ENCODE data around the gene FAM72C. TPM values are rescaled to one million over a fixed set of nuclear protein-coding genes. Genes with fewer than 3 reads are reported as not detected.
"Not testable (repeated sequence)": the region's sequence is repeated elsewhere in the genome, so short reads cannot be mapped to it uniquely, and the experiment has no call there.

FAM72C gene
- total and polyA plus RNA-seq, 10 of the 15 experiments (the other 5 are each of a cell fraction or from before 2014, with no cell fraction given) = 1.9 to 21.4 (median 9.8) TPM

GRCh38 chr1:143944576-143945240, 27.1 kb downstream of the FAM72C start:
- BruUV-seq (replicated peaks); FAIRE-seq; H3K9ac ChIP-seq (ENCODE audit: control insufficient read depth, insufficient read depth, low read length); H4K20me1 ChIP-seq (ENCODE audit: control insufficient read depth, insufficient read depth); ATAC-seq; SMC1A ChIA-PET (ENCODE audit: uncharacterized antibody, unreplicated experiment); RAD21 ChIA-PET (ENCODE audit: unreplicated experiment); POLR2A ChIA-PET; H3K27me3 ChIP-seq (replicated peaks in 1 of 2; ENCODE audit: control insufficient read depth in 2 of 2, insufficient read depth in 2 of 2, low read length in 1 of 2); H2AFZ ChIP-seq (ENCODE audit: control insufficient read depth, low read depth, low read length); H3K4me1 ChIP-seq (ENCODE audit: control insufficient read depth, insufficient read depth, low read length); in situ Hi-C loops (cut with MboI); H3K79me2 ChIP-seq (ENCODE audit: control insufficient read depth, insufficient read depth, low read length); H3K4me3 ChIP-seq; H3K27ac ChIP-seq (ENCODE audit: control insufficient read depth, insufficient read depth); DNase-seq (ENCODE audit: low read depth, low spot score); H3K9me3 ChIP-seq (replicated peaks; ENCODE audit: control insufficient read depth, insufficient read depth, low read length); H3K36me3 ChIP-seq (ENCODE audit: control insufficient read depth in 2 of 2, insufficient read depth in 2 of 2, low read length in 1 of 2); CTCF ChIA-PET; intact Hi-C loops (cut with micrococcal nuclease; ENCODE audit: unreplicated experiment); H3K4me2 ChIP-seq (ENCODE audit: control insufficient read depth, insufficient read depth): not testable (repeated sequence)
- no CpG with 5 or more reads among the region's 5 CpGs for WGBS (ENCODE audit: insufficient coverage, insufficient replicate concordance, low lambda C conversion rate, missing lambda C conversion rate)

- RAD21 ChIA-PET (ENCODE audit: unreplicated experiment); H4K20me1 ChIP-seq (ENCODE audit: control insufficient read depth, insufficient read depth); BruUV-seq (replicated peaks); ATAC-seq; DNase-seq (ENCODE audit: low read depth, low spot score); H3K4me1 ChIP-seq (ENCODE audit: control insufficient read depth, insufficient read depth, low read length); SMC1A ChIA-PET (ENCODE audit: uncharacterized antibody, unreplicated experiment); H3K36me3 ChIP-seq (ENCODE audit: control insufficient read depth in 2 of 2, insufficient read depth in 2 of 2, low read length in 1 of 2); H2AFZ ChIP-seq (ENCODE audit: control insufficient read depth, low read depth, low read length); H3K4me3 ChIP-seq; H3K9ac ChIP-seq (ENCODE audit: control insufficient read depth, insufficient read depth, low read length); POLR2A ChIA-PET; CTCF ChIA-PET; H3K4me2 ChIP-seq (ENCODE audit: control insufficient read depth, insufficient read depth); intact Hi-C loops (cut with micrococcal nuclease; ENCODE audit: unreplicated experiment); H3K27me3 ChIP-seq (replicated peaks in 1 of 2; ENCODE audit: control insufficient read depth in 2 of 2, insufficient read depth in 2 of 2, low read length in 1 of 2); in situ Hi-C loops (cut with MboI); H3K27ac ChIP-seq (ENCODE audit: control insufficient read depth, insufficient read depth); FAIRE-seq; H3K79me2 ChIP-seq (ENCODE audit: control insufficient read depth, insufficient read depth, low read length); H3K9me3 ChIP-seq (replicated peaks; ENCODE audit: control insufficient read depth, insufficient read depth, low read length): not testable (repeated sequence)
- WGBS (ENCODE audit: insufficient coverage, insufficient replicate concordance, low lambda C conversion rate, missing lambda C conversion rate) = no CpG with 5 or more reads among the region's 7 CpGs
These were observed 28.3 kb downstream of the FAM72C start for GRCh38 chr1:143943319-143943978.

- H3K79me2 ChIP-seq (ENCODE audit: control insufficient read depth, insufficient read depth, low read length); H3K4me2 ChIP-seq (ENCODE audit: control insufficient read depth, insufficient read depth); H3K9ac ChIP-seq (ENCODE audit: control insufficient read depth, insufficient read depth, low read length); SMC1A ChIA-PET (ENCODE audit: uncharacterized antibody, unreplicated experiment); BruUV-seq (replicated peaks); H3K4me3 ChIP-seq; H2AFZ ChIP-seq (ENCODE audit: control insufficient read depth, low read depth, low read length); ATAC-seq; POLR2A ChIA-PET; DNase-seq (ENCODE audit: low read depth, low spot score); H4K20me1 ChIP-seq (ENCODE audit: control insufficient read depth, insufficient read depth); CTCF ChIA-PET; intact Hi-C loops (cut with micrococcal nuclease; ENCODE audit: unreplicated experiment); H3K27ac ChIP-seq (ENCODE audit: control insufficient read depth, insufficient read depth); RAD21 ChIA-PET (ENCODE audit: unreplicated experiment); H3K9me3 ChIP-seq (replicated peaks; ENCODE audit: control insufficient read depth, insufficient read depth, low read length); H3K36me3 ChIP-seq (ENCODE audit: control insufficient read depth in 2 of 2, insufficient read depth in 2 of 2, low read length in 1 of 2); in situ Hi-C loops (cut with MboI); FAIRE-seq; H3K27me3 ChIP-seq (replicated peaks in 1 of 2; ENCODE audit: control insufficient read depth in 2 of 2, insufficient read depth in 2 of 2, low read length in 1 of 2); H3K4me1 ChIP-seq (ENCODE audit: control insufficient read depth, insufficient read depth, low read length): not testable (repeated sequence)
- WGBS (ENCODE audit: insufficient coverage, insufficient replicate concordance, low lambda C conversion rate, missing lambda C conversion rate) = no CpG with 5 or more reads among the region's 1 CpG
These were observed 29.4 kb downstream of the FAM72C start for GRCh38 chr1:143942238-143942860.

GRCh38 chr1:143939666-143940065, 32.1 kb downstream of the FAM72C start:
- RAD21 ChIA-PET (ENCODE audit: unreplicated experiment); H2AFZ ChIP-seq (ENCODE audit: control insufficient read depth, low read depth, low read length); H3K9me3 ChIP-seq (replicated peaks; ENCODE audit: control insufficient read depth, insufficient read depth, low read length); H3K4me3 ChIP-seq; POLR2A ChIA-PET; CTCF ChIA-PET; H4K20me1 ChIP-seq (ENCODE audit: control insufficient read depth, insufficient read depth); in situ Hi-C loops (cut with MboI); intact Hi-C loops (cut with micrococcal nuclease; ENCODE audit: unreplicated experiment); H3K9ac ChIP-seq (ENCODE audit: control insufficient read depth, insufficient read depth, low read length); H3K4me1 ChIP-seq (ENCODE audit: control insufficient read depth, insufficient read depth, low read length); H3K36me3 ChIP-seq (ENCODE audit: control insufficient read depth in 2 of 2, insufficient read depth in 2 of 2, low read length in 1 of 2); H3K27ac ChIP-seq (ENCODE audit: control insufficient read depth, insufficient read depth); H3K27me3 ChIP-seq (replicated peaks in 1 of 2; ENCODE audit: control insufficient read depth in 2 of 2, insufficient read depth in 2 of 2, low read length in 1 of 2); BruUV-seq (replicated peaks); FAIRE-seq; H3K79me2 ChIP-seq (ENCODE audit: control insufficient read depth, insufficient read depth, low read length); SMC1A ChIA-PET (ENCODE audit: uncharacterized antibody, unreplicated experiment); H3K4me2 ChIP-seq (ENCODE audit: control insufficient read depth, insufficient read depth); DNase-seq (ENCODE audit: low read depth, low spot score): not testable (repeated sequence)
- no CpG with 5 or more reads among the region's 2 CpGs for WGBS (ENCODE audit: insufficient coverage, insufficient replicate concordance, low lambda C conversion rate, missing lambda C conversion rate)
- ATAC-seq = 0 out of 3 replicates have a peak, but pooled peaks have one; percentile 16

Data from GM12878 (cell line).